Activated CD8-positive, alpha-beta memory T cell treated with anti-CD3 and anti-CD28 coated beads for 48 hours (primary cell): ENCODE measurements around the gene DENND11.

Source experiments
- DNase-seq, 3 experiments: peaks; one replicate each; pipeline ENCODE4 v3.0.0-alpha.2; 2020; ENCODE audit warnings: low read depth in 2 of 3, low spot score in 2 of 3

DENND11 gene

DNA sequence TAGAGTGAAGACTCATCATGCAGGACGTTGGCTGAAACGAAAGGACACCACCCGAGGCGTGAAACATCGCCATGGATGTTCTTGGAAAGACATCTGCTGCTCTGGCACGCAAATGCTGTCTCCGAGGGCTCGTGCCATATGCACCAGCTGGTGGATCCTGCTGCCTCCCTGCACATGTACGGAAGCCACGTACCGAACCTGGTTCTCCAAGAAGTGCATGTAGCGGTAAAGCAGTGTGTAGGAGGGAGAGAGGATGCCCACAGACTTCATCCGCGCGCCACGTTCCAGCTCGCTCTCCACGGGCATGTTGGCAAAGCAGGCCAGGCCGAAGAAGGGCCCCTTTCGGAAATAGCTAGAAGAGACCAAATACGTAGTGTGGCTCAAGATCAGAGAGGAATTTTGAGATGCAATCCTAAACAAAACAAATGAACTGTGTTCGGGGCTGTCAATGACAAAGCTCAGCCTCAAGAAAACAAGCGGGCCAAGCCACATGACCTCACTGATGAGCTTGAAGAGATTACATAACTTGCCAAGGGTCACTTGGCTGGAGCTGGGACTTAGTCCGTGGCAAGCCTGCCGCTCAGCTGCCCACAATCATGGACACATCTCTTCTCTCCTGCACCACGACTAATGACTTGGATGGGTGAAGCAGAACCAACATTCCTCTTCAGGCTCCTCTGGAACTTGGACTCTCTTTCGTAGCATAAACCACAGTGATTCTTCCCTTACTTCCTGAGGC, 16.5 kb downstream of the DENND11 start:
- no peak for DNase-seq

DNA sequence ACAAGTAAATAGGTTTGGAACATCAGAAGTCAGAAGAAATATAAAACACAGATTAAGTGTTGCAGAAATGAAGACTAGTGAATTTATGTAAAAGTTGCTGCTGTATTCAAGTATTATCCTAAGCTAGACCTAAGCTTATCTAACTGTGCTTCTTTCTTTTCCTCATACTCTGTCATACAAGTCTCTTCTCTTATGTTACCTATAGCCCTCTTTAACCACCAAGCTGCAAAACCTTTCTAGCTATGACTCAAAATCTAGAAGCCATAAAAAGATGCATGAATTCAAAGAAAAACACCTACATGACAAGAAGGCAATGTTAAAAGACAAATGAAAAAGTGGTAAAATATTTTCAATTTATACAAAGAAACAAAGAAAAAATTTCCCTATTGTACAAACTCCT, 23.0 kb downstream of the DENND11 start:
- no peak for DNase-seq

DNA sequence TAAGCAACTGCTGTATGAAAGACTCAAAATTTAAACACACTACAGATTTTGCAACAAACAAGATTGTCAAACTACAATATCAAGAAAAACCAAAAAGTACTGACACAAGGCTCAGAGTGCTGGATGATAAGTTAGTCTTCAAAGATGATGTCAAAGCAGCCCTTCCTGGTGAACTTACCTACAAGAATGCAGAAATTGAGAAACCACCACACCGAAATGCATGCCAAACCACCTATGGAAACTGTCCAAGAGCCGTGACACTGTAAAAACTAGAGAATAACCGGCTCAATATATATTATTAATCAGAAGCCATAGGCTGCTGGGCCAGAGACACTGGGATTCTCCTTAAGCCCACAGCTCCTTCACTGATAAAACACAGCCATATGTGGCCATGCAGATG, 25.3 kb downstream of the DENND11 start:
- no peak for DNase-seq

DNA sequence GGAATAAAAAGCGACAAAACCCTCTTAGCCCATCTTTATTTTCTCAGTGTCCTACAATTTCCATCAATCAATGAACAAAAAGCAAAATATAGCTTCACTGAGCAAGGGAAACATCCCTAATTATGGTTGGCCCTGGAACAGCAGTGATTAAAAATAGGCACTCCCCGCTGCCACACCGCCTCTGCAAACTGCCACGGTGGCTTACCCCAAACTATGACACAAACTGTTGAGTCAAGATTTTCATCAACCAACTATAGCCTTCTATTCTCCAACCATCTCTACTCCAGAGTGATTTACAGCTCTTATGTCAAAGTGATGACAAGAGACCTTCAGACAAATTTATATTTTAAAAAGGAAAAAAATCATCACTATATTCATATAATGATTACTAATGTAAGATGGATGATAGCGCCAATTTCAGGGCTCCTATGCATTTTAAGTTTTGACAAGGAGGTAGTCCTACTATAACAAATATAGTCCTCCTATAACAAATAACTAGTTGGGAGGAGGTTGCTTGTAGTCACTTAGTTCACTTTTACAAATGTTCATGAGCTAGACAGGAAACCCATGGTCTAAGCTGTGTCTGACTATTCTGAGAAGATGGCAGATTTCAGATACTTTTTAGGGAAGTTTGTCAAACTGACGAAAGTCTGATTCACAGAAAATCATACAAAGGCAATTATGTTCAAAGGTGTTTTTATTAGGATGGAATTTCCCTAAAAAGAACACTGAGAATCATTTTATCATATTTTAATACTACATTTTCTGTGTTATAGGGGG, 26.3 kb downstream of the DENND11 start:
- no peak for DNase-seq

DNA sequence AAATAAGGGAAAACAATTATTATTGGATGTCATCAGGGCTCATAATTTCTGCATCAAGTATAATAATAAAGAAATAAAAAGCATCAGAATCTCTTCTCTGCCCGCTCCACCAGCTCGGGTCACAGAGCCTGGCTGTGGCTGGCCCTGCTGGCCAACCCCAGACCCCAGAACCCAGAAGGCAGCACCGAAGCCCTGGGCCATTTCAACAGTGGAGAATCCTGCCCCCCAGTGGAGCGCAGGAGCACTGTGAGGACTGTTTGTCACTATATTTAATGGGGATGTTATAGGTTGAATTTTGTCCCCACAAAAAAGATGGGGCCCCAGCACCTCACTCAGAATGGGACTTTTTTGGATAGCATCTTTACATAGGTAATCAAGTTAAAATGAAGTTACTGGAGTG, 27.3 kb downstream of the DENND11 start:
- DNase-seq = no peak

DNA sequence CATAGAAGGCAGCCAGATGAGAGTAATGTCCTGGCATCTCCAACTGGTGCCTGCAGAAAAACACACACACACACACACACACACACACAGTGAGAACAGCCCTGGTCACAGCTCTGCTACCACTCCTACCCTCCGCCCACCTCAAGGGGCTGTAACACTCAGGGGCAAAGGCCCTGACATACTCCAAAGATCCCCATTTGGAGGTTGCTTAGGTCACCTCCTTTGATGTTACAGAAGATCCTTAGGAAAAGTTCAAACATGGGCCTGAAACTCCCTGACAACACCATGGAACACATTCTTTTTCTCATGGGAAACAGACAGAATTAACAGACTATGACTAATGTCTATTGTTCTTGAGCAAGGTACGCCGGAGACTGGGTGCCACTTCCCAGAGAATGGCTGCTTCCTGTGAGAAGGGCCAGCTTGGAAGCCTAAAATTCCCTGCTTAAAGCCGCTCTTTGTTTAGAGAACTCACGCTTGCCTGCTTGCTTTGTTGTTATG, 27.7 kb downstream of the DENND11 start:
- no peak for DNase-seq

DNA sequence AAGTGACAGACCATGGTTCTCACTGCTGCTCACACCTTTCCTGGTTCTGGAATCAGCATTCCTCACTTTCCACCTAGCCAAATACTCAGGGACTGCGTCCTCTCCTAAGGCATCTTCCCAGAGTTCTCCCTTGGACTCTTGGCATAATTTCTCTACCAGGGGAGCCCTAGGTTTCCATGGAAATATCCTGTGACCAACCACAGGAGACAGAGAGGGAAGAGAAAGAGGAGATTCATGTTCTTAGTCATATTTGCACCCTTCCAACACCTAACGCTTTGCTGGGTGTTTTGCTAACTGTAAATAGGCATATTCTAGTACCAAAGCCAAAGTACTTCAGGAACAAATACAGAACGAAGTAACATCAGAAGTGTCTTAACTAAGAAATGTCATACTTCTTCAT, 28.6 kb downstream of the DENND11 start:
- no peak for DNase-seq

DNA sequence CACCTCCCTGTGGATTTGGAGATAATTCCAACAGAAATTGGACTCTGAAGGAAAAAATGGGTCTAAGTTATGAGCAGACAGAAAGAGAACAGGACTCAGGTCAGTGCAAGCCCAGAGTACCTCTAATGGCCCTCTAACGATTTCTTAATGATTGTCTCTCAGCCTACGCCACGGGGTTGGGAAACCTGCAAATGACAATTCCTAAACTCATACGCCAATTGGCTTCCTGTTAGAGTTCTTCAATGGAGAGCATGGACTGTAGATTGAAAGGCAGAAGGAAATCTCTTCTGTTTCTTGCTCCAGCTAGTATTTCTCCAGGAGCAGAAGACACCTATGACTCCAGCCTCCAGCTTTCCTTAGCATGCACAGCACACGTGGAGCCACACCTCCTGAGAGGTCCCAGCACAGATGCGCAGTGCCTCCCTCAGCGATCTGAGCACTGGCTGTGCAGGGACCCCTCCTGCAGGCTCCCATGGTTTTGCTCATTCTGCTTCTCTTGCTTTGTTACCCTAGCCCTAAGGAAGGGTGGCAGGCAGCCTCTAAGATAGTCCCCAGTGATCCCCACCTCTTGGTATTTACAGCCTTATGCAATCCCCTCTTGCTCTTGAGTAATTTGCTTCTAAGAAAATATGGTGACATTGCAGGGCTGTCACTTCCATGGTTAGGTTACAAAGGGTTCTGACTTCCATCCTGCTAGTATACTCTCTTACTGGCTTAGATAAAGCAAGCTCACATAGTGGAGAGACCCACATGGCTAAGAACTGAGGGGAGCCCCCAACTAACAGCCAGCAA, 30.1 kb downstream of the DENND11 start:
- DNase-seq = no peak

DNA sequence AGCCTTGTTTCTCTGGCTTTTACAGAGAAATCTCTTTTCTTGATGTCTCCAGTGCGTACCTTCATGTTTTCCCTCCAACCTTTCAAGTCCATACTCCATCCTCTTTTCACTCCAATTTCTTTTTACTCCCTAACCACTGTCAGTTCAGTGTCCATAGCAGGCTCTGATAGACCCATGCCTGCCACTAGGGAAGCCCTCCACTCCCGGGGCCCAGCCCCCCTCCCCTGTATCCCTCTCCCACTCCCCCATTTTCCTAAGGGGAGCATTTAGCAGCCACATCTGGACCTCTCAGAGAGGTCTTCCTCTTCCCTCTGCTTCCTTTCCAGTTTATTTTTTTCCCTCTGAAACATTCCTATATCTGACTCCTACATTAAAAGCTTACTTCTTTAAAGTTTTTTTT, 33.1 kb downstream of the DENND11 start:
- no peak for DNase-seq

DNA sequence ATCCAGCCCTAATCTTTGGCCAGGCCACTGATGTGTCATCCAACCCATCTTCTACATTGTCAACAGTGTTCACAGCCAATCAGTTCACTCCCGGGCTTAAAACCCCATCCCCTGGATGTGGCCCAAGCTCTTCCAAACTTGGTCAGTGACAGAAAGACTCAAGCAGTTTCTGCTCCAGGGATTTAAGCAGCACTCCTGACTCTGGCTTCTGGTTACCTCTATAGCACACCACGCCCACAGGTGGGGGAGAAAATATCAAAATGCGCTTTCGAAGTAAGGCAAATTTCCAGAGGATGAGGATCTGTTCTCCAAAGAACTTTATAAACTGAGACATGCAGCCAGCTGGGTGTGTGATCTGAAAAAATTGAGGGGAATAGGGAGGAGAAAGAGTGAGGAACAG, 35.9 kb downstream of the DENND11 start:
- no peak for DNase-seq

DNA sequence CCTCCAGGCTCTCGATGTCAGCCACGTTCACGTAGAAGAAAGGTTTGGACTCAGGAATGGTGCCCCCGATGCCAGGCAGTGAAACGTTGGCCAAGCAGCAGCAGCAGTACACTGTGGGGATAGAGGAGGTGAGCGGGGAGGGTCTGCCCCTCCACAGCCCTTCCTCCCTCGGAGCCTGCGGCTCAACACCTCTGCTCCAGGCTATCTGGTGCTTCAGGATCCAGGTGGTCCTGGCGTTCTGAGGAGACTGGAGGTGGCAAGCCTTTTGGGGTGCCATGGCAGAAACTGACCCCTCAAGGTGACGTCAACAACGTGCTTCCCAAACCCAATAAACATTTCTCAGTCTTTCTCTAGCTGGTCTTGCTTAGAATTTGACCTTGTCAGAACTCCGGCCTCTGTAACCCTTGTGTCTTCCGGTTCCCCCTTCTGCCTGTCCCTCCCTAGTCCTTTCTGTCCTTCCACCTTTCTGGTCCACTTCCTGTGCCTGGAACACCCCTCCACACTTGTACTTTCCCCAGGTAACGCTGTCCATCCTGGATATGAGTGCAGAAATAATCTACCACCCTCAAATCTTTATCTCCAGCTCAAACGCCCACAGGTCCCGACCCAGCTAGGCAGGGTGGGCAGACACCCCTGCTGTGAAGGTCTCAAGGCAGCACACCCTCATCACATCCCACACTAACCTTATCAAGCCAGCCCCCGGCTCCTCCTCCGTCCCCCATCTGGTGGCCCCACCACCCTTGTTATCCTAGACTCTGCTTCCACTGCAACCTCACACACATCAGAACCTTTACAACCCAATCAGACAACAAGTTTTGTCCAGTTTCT, 36.5 kb downstream of the DENND11 start:
- DNase-seq = no peak

DNA sequence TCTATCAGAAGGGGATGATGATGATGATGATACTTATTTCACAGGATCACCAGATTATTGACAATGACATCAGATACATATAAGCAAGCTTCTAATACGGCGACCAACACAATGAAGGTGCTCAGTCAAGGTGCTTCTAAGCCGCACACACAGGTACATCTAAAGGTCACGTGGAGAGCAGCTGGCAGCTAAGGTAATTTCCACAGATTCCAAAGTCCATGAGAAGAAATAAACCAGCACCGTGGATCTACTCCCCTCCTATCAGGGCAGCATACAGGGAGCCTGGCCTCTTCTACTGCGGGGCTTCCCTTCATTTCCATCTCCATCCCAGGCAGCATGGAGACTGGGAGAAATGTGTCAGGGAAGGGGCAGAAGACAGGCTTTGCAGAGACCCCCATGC, 37.5 kb downstream of the DENND11 start:
- no peak for DNase-seq

DNA sequence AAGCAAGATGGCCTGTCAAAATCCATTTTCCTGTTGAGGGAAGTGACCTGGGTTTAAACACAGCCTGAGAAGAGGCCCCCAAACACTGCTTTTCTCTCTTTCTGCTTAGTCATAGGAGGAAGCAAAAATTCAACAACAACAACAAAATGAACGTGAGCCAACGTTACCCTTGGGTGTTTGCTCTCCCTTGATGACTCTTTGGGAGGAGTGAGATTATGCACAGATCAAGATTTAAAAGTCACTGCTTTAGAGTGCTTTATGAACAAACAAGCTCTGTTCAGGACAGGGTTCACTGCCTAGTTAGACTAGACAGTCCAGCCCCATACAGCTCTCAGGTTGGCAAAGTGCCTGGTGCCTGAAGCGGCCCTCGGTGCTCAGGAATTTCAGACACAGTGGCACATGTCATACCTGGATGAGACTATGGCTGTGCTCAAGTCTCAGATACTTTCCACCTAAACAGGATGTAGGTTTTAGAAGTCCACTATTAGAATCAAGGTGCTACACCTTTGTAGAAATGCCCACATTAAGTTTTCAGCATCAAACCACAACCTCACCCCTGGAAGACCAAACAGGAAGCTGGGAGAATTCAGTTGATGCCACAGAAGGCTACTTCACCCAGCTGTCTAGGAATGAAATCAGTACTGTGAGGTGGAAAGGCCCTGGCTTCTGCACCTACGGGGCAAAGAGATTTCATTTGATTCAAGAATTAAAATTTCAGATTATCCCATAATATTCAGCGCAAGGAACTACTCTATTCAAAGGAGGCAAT, 38.7 kb downstream of the DENND11 start:
- no peak for DNase-seq

DNA sequence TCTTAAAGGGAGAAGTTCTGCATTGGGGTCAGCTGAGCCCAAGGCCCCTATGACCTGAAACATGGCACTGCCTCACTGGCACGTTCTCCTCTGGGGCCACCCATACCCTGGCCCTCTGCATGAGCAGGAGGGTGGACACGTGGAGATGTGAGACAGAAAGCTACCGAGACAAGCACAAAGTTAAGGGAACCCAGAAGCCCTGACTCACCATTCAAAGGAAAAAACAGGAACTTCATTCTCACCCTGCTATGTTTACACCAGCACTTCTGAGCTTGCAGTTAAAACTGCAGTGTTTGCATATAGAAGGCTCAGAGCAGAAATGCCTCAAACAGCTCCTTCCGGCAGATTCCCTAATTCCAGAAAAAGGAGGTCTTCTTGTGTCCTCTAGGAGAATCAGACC, 41.7 kb downstream of the DENND11 start:
- no peak for DNase-seq

DNA sequence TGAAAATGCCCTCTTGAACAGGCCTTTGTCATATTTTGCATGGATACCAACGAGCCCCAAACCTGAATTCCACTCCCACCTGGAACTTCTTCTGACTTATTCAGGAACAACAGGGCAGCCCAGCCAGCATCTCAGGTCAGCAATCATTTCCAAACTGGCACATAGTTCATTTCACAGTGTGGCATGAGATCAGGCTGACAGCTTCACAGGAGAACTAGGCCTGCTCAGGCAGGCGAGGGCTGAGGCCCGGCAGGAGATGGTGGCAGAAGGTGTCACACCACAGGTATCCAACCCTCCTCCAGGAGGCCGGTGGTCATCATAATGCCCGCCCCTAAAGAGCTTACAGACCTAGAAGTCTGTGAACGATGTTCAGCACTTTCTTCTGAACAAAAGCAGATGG, 42.5 kb downstream of the DENND11 start:
- no peak for DNase-seq

DNA sequence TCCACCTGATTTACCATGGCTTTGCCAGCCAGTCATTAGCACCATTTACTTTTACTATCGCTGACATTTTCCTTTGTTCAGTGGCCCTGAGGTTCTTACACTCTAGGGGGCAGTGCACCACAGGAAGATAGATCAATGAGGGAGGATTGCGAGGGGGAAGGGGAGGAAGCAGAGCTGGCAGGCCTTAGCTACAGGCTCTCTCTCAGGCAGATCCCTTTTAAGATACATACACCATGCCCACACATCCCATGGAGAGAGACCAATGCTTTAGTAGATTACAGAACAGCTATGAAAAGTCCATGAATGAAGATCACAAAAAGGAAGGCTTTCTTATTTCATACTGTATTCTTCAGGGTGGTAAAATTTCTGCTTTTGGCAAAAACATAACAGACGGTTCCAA, 47.4 kb downstream of the DENND11 start:
- no peak for DNase-seq

DNA sequence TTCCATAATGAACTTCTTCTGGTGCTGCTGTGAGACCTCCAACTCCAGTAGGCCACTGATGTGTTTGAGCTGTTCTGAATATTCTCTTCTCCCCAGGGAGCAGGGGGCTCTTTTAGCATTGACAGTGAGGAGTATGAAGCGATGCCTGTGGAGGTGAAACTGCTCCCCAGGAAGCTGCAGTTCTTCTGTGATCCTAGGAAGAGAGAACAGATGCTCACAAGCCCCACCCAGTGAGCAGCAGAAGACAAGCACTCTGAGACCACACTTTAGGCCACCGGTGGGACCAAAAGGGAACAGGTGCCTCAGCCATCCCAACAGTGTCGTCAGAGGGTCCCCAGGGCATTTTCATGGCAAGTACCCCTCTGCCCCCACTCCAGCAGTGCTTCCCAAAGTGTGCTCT, 49.3 kb downstream of the DENND11 start:
- no peak for DNase-seq
